ENCODE results near the gene PCK1. TPM values are rescaled to one million over a fixed set of nuclear protein-coding genes. Genes with fewer than 3 reads are reported as not detected.

PCK1 gene
- total RNA-seq, 1 donor from 2014 or later = under 0.01 TPM

DNA sequence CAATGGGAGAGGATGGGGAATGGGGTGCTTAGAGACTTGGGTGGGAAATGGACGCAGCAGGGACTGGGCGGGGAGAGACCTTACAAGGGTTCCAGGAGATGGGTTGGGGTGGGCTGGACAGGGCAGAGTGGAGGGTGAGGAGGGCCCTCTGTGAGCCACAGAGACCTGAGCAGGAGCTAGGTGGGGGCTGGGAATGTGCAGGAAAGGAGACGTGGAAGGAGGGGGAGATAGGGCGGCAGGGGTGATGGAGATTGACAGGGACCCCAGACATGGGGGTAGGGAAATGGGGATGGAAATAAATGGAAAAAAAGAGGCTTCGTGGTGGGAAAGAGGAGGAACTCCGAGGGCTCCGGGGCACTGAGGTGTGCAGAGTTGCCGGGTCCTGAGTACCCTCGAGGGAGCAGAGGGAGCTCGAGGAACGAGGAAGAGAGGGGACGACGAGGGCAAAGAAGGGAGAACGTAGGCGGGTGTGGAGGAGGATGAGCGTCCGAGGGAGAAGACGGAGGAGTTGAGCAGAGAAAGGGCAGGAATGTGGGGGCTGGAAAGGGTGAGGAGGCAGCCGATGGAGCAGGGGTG, 33.9 kb upstream of the PCK1 start:
- peaks cover 13% of the 10 kb centered on the region for H3K27me3 ChIP-seq (ENCODE audit: control insufficient read depth, insufficient read depth, low read length)
- H3K36me3 ChIP-seq (ENCODE audit: control insufficient read depth, insufficient read depth, low read length) = no peaks in the 10 kb centered on the region
- DNase-seq (ENCODE audit: low read depth) = no peak
- H3K4me3 ChIP-seq (ENCODE audit: low read depth, low read length) = no peak overlapping the region
- TF ChIP-seq, protein P1, sequence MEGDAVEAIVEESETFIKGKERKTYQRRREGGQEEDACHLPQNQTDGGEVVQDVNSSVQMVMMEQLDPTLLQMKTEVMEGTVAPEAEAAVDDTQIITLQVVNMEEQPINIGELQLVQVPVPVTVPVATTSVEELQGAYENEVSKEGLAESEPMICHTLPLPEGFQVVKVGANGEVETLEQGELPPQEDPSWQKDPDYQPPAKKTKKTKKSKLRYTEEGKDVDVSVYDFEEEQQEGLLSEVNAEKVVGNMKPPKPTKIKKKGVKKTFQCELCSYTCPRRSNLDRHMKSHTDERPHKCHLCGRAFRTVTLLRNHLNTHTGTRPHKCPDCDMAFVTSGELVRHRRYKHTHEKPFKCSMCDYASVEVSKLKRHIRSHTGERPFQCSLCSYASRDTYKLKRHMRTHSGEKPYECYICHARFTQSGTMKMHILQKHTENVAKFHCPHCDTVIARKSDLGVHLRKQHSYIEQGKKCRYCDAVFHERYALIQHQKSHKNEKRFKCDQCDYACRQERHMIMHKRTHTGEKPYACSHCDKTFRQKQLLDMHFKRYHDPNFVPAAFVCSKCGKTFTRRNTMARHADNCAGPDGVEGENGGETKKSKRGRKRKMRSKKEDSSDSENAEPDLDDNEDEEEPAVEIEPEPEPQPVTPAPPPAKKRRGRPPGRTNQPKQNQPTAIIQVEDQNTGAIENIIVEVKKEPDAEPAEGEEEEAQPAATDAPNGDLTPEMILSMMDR (IDR thresholded peaks at IDR 0.05; ENCODE audit: insufficient read depth, low read length, poor library complexity, severe bottlenecking) = no peak

DNA sequence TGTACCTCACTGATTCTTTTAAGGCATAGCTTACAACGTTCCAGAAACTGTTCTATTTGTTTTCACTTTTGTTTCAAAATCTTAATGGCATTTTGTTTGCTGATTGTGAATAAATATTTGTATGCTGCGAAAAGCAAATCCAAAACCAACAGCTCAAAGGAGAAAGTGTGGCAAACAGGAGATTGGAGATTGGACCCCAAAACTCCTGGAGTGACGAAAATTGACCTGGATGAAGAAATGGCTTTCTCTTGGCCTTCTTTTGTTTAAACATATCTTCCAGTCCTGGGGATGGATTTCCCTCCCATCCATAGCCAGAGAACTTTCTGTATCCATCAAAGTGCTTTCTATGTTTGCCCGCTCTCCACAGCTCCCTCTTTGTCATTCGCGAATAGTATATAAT, 33.2 kb upstream of the PCK1 start:
- TF ChIP-seq, protein P1 (IDR thresholded peaks at IDR 0.05; ENCODE audit: insufficient read depth, low read length, poor library complexity, severe bottlenecking) = no peak
- H3K4me3 ChIP-seq (ENCODE audit: low read depth, low read length) = no peak overlapping the region
- H3K27me3 ChIP-seq (ENCODE audit: control insufficient read depth, insufficient read depth, low read length) = peaks cover 13% of the 10 kb centered on the region
- H3K36me3 ChIP-seq (ENCODE audit: control insufficient read depth, insufficient read depth, low read length) = no peaks in the 10 kb centered on the region
- no peak for DNase-seq (ENCODE audit: low read depth)

DNA sequence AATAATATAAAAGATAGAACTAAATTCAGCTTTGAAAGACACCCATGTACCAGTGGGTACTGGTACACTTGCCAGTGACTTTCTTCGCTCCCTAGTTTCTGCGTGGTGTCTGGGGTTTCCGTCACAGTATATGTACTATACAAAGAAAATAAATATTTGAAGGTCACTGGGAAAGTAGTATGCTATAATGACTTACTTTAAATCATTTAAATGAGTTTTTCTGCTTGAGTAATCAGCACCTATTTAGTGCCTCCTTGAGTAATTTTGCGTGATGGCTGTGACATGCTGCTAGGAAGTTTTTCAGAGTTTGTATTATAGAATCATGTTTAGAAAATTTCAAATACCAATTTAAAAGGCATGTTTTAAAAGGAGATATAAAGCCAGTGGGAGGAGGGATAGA, 32.8 kb upstream of the PCK1 start:
- no peaks in the 10 kb centered on the region for H3K36me3 ChIP-seq (ENCODE audit: control insufficient read depth, insufficient read depth, low read length)
- TF ChIP-seq, protein P1 (IDR thresholded peaks at IDR 0.05; ENCODE audit: insufficient read depth, low read length, poor library complexity, severe bottlenecking) = no peak
- no peak for DNase-seq (ENCODE audit: low read depth)
- no peak overlapping the region for H3K4me3 ChIP-seq (ENCODE audit: low read depth, low read length)
- H3K27me3 ChIP-seq (ENCODE audit: control insufficient read depth, insufficient read depth, low read length) = peaks cover 15% of the 10 kb centered on the region

DNA sequence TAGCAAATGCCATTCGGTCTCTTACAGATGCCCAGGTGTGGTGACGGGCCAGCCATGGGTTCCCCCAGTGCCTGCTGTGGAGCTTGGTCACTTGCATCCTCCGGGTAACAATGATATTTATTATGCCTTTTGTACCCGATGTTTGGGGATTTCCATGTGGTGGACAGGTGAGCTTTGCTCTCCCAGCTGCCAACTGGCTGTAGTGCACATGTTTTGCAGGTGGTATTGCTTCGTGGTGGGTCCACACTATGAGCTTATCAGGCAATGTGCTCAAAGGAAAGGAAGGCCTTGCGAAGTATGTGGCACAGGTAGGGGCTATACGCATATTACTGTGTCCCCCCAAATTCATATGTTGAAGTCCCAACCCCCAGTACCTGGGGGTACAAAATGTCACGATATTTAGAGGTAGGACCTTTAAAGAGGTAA, 31.7 kb upstream of the PCK1 start:
- DNase-seq (ENCODE audit: low read depth) = no peak
- H3K4me3 ChIP-seq (ENCODE audit: low read depth, low read length) = no peak overlapping the region
- TF ChIP-seq, protein P1 (IDR thresholded peaks at IDR 0.05; ENCODE audit: insufficient read depth, low read length, poor library complexity, severe bottlenecking) = no peak
- no peaks in the 10 kb centered on the region for H3K36me3 ChIP-seq (ENCODE audit: control insufficient read depth, insufficient read depth, low read length)
- peaks cover 16% of the 10 kb centered on the region for H3K27me3 ChIP-seq (ENCODE audit: control insufficient read depth, insufficient read depth, low read length)

DNA sequence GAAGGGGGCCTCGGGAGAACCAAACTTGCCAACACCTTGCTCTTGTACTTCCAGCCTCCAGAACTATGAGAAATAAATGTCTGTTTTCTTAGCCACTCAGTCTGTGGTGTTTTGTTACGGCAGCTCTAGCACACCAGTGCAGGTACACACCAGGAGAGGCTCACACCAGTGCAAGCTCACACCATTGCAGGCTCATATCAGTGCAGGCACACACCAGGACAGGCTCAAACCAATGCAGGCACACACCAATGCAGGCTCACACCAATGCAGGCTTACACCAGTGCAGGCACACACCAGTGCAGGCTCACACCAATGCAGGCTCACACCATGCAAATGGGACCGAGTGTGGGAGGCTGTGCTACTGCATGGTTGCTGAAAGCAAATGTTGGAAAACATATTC, 31.1 kb upstream of the PCK1 start:
- Histone ChIP-seq H3K4me3 (ENCODE audit: low read depth, low read length) (no peak overlapping the region), H3K27me3 (ENCODE audit: control insufficient read depth, insufficient read depth, low read length) (peaks cover 14% of the 10 kb centered on the region), H3K36me3 (ENCODE audit: control insufficient read depth, insufficient read depth, low read length) (no peaks in the 10 kb centered on the region)
- no peak for DNase-seq (ENCODE audit: low read depth)
- TF ChIP-seq, protein P1 (IDR thresholded peaks at IDR 0.05; ENCODE audit: insufficient read depth, low read length, poor library complexity, severe bottlenecking) = no peak

DNA sequence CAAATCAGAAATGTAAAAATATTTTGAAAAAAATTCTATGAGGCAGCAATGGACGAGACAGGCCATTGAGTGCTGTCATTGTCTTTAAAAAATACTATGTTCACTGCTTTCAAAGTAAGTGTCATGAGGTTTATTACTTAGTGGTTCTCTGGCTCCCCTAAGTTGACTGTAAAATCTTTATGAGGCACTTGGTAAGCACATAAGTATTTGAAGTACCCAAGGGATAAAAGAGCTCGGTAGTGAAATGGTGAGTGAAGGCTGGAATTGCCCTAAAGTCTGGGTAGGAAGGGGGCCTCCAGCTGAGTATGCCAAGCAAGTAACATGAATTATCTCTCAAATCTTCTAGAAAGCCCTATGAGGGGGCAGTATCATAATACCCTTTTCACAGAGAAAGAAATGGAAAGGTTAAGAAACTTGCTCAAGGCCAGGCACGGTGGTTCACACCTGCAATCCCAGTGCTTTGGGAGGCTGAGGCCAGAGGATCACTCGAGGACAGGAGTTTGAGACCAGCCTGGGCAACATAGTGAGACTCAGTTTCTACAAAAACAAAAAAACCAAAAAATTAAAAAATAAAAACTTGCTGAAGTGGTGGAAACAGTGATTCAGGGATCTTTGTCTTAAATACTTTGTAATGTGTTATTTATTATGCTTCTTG, 30.5 kb upstream of the PCK1 start:
- H3K36me3 ChIP-seq (ENCODE audit: control insufficient read depth, insufficient read depth, low read length) = no peaks in the 10 kb centered on the region
- no peak for DNase-seq (ENCODE audit: low read depth)
- peaks cover 17% of the 10 kb centered on the region for H3K27me3 ChIP-seq (ENCODE audit: control insufficient read depth, insufficient read depth, low read length)
- H3K4me3 ChIP-seq (ENCODE audit: low read depth, low read length) = no peak overlapping the region
- TF ChIP-seq, protein P1 (IDR thresholded peaks at IDR 0.05; ENCODE audit: insufficient read depth, low read length, poor library complexity, severe bottlenecking) = no peak

Data from kidney epithelial cell (primary cell).